ENCODE results near the gene ARHGAP19. TPM values are rescaled to one million over a fixed set of nuclear protein-coding genes. Genes with fewer than 3 reads are reported as not detected.

ARHGAP19 gene
- total RNA-seq, 3 donors from 2014 or later, result 6.4 to 34.4 (median 14.4) TPM

DNA sequence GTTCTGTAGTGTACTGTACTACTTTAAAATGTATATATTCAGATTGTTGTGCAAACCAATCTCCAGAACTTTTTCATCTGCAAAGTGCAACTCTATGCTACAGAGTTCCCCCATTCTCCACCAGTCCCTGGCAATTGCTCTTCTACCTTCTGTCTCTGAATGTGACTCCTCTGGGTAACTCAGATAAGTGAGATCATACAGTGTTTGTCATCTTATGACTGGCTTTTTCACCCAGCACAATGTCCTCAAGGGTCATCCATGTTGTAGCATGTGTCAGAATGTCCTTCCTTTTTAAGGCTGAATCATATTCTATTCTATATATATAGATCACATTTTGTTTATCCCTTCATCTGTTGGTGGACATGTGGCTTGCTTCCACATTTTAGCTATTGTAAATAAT, 117.5 kb downstream of the ARHGAP19 start:
- H3K36me3 ChIP-seq, result no peaks in the 10 kb centered on the region
- TF ChIP-seq, protein P1, sequence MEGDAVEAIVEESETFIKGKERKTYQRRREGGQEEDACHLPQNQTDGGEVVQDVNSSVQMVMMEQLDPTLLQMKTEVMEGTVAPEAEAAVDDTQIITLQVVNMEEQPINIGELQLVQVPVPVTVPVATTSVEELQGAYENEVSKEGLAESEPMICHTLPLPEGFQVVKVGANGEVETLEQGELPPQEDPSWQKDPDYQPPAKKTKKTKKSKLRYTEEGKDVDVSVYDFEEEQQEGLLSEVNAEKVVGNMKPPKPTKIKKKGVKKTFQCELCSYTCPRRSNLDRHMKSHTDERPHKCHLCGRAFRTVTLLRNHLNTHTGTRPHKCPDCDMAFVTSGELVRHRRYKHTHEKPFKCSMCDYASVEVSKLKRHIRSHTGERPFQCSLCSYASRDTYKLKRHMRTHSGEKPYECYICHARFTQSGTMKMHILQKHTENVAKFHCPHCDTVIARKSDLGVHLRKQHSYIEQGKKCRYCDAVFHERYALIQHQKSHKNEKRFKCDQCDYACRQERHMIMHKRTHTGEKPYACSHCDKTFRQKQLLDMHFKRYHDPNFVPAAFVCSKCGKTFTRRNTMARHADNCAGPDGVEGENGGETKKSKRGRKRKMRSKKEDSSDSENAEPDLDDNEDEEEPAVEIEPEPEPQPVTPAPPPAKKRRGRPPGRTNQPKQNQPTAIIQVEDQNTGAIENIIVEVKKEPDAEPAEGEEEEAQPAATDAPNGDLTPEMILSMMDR (IDR thresholded peaks at IDR 0.05), result no peak
- no peak for TF ChIP-seq POLR2A (IDR thresholded peaks at IDR 0.05)
- TF ChIP-seq POLR2AphosphoS5 (IDR thresholded peaks at IDR 0.05), result no peak
- no peaks in the 10 kb centered on the region for H3K9me3 ChIP-seq
- no peaks in the 10 kb centered on the region for H3K4me1 ChIP-seq
- peaks cover 0 to 4% of the 10 kb centered on the region in 2 donors for H3K27me3 ChIP-seq
- no peak overlapping the region for H3K27ac ChIP-seq
- intact Hi-C loops (cut with DNase I; ENCODE audit: low total_unique reads), result no loop called here
- no peak overlapping the region for H3K4me3 ChIP-seq
- DNase-seq (ENCODE audit: low spot score in 2 of 2), result no peak

DNA sequence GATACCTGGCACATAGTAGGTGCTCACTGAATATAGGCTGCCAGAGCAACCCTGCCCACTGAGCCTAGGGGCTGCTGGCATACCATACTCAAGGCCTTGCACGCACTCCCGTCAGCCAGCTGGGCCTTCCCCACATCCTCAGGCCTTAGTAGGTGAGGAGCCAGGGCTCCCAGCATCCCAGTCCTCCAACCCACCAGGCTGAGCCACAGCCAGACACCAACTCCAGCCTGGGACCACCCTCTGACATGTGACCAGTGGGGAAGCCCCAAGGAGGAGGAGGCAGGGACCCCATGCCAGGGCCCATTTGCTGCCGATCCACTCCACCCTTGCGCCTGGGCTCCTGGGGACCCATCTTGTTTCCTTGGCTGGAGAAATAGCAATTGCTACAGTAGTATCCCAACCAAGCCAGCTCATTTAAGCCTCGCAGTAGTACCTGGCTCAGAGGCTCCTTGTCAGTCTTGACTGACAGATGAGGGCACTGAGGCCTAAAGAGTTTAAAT, 118.1 kb downstream of the ARHGAP19 start:
- no peak for TF ChIP-seq POLR2AphosphoS5 (IDR thresholded peaks at IDR 0.05)
- TF ChIP-seq, protein P1 (IDR thresholded peaks at IDR 0.05), result no peak
- Histone ChIP-seq H3K27ac (no peak overlapping the region), H3K36me3 (no peaks in the 10 kb centered on the region), H3K27me3 (no peaks in the 10 kb centered on the region), H3K4me3 (no peak overlapping the region), H3K9me3 (no peaks in the 10 kb centered on the region), H3K4me1 (no peaks in the 10 kb centered on the region)
- intact Hi-C loops (cut with DNase I; ENCODE audit: low total_unique reads), result no loop called here
- DNase-seq (ENCODE audit: low spot score in 2 of 2), result no peak

DNA sequence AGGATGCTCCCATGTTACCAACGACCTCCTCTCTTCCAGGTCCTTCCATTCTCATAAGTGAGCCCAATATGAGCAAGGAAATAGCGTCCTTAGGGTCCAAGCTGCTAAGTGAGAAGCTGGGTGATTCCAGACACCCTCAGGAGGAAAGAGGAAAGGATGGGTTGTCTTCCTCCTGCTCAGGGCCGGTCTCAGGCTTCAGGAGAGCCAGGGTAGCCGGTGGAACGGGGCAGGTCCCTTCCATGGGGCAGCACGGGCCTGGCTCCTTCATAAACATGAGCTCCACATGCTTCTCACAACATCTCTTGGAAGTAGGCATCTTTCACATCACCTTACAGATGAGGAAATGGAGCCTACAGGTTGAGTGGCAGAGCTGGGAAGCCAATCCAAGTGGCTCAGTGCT, 119.4 kb downstream of the ARHGAP19 start:
- Histone ChIP-seq H3K4me1 (no peaks in the 10 kb centered on the region), H3K27me3 (no peaks in the 10 kb centered on the region), H3K36me3 (no peaks in the 10 kb centered on the region), H3K9me3 (no peaks in the 10 kb centered on the region), H3K27ac (no peak overlapping the region), H3K4me3 (no peak overlapping the region)
- intact Hi-C loops (cut with DNase I; ENCODE audit: low total_unique reads), result no loop called here
- TF ChIP-seq POLR2A (IDR thresholded peaks at IDR 0.05), result no peak
- no peak for DNase-seq (ENCODE audit: low spot score in 2 of 2)

Other genes starting within 250 kb of the ARHGAP19 start
- gene SLIT1, start 106.7 kb downstream of the ARHGAP19 start, total RNA-seq, result under 1 TPM; under 0.01 to 0.44 (median 0.16) TPM
- 10 to 100 TPM in 1 of 3 donors, 1 to 10 TPM in 2; 3.6 to 11.6 (median 9.8) TPM for gene FRAT1, start 26.6 kb upstream of the ARHGAP19 start, total RNA-seq
- gene FRAT2, start 42.1 kb upstream of the ARHGAP19 start, total RNA-seq, result 10 to 100 TPM; 12.2 to 24.1 (median 15.4) TPM
- 10 to 100 TPM in 2 of 3 donors, 1 to 10 TPM in 1; 7.7 to 17.7 (median 15.7) TPM for gene RRP12, start 108.7 kb upstream of the ARHGAP19 start, total RNA-seq
- 100 to 1,000 TPM; 162 to 182 (median 171) TPM for gene PGAM1, start 133.6 kb upstream of the ARHGAP19 start, total RNA-seq
- 10 to 100 TPM; 27.7 to 37.9 (median 36.7) TPM for gene EXOSC1, start 153.4 kb upstream of the ARHGAP19 start, total RNA-seq
- 10 to 100 TPM; 21.6 to 53.1 (median 44.6) TPM for gene ZDHHC16, start 153.5 kb upstream of the ARHGAP19 start, total RNA-seq
- gene MMS19, start 205.8 kb upstream of the ARHGAP19 start, total RNA-seq, result 100 to 1,000 TPM in 1 of 3 donors, 10 to 100 TPM in 2; 73.0 to 109 (median 78.7) TPM
- gene UBTD1, start 206.3 kb upstream of the ARHGAP19 start, total RNA-seq, result 10 to 100 TPM in 2 of 3 donors, 1 to 10 TPM in 1; 9.9 to 14.7 (median 12.4) TPM